Lower leg skin (tissue), 3 donors: Measurements from ENCODE around the gene CTPS1.

Experiments used
- CTCF ChIP-seq, 3 donors: fragments of 450-650 bp; IDR thresholded peaks; one replicate each; pipeline ENCODE4 v1.5.1; 2016; ENCODE audit warnings: antibody characterized with exemption in 3 of 3, mild to moderate bottlenecking in 3 of 3, moderate library complexity in 2 of 3
- POLR2A ChIP-seq, 2 donors: fragments of 450-650 bp; IDR thresholded peaks; one replicate each; pipeline ENCODE4 v1.6.1; 2016 to 2017; ENCODE audit warnings: antibody characterized with exemption in 2 of 2, mild to moderate bottlenecking in 1 of 2, moderate library complexity in 1 of 2

- TF ChIP-seq CTCF (IDR thresholded peaks at IDR 0.05) (no peak), POLR2A (IDR thresholded peaks at IDR 0.05) (no peak)
Observed at GRCh38 chr1:40988280-40988679, 8.8 kb downstream of the CTPS1 start.
